SK-N-SH treated with all-trans-retinoic acid at 6 μM for 48 hours (cell line): ENCODE results near the gene GHRL.

ENCODE experiments used
- ATAC-seq: fragments of 200-7000 bp; cut with Tn5 transposase; 3 replicates; pipeline ENCODE4 v1.9.1; 2020; ENCODE audit warnings: mild to moderate bottlenecking, moderate library complexity
- ARNTL ChIP-seq: fragments of 450-650 bp; formaldehyde crosslinking; IDR thresholded peaks from 2 replicates; pipeline ENCODE4 v1.5.0; 2020; ENCODE audit warnings: low read depth, mild to moderate bottlenecking, moderate library complexity, borderline replicate concordance
- BACH2 ChIP-seq: fragments of 250-450 bp; sonication (Bioruptor Pico); IDR thresholded peaks from 2 replicates; pipeline ENCODE4 v1.9.0; 2021; ENCODE audit warnings: mild to moderate bottlenecking, borderline replicate concordance
- CSDC2 ChIP-seq: fragments of 250-450 bp; sonication (Bioruptor Pico); IDR thresholded peaks from 2 replicates; pipeline ENCODE4 v1.5.0; 2020; ENCODE audit warnings: mild to moderate bottlenecking, moderate library complexity
- GLIS3 ChIP-seq: fragments of 250-450 bp; sonication (Bioruptor Pico); IDR thresholded peaks from 2 replicates; pipeline ENCODE4 v1.5.0; 2020; ENCODE audit warnings: mild to moderate bottlenecking, moderate library complexity
- ISL1 ChIP-seq: fragments of 250-450 bp; sonication (Bioruptor Pico); IDR thresholded peaks from 2 replicates; pipeline ENCODE4 v2.1.2; 2022; ENCODE audit warnings: mild to moderate bottlenecking, moderate library complexity
- OSR1 ChIP-seq: fragments of 250-450 bp; sonication (Bioruptor Pico); IDR thresholded peaks from 2 replicates; pipeline ENCODE4 v1.8.0; 2022; ENCODE audit warnings: moderate library complexity, mild to moderate bottlenecking, inconsistent platforms
- PPARA ChIP-seq: fragments of 250-450 bp; sonication (Bioruptor Pico); IDR thresholded peaks from 2 replicates; pipeline ENCODE4 v1.5.0; 2020; ENCODE audit warnings: mild to moderate bottlenecking, borderline replicate concordance
- TCF4 ChIP-seq: fragments of 250-450 bp; sonication (Bioruptor Pico); IDR thresholded peaks from 2 replicates; pipeline ENCODE4 v1.8.0; 2021; ENCODE audit warnings: mild to moderate bottlenecking, moderate library complexity, borderline replicate concordance
- TOX ChIP-seq: fragments of 250-450 bp; sonication (Bioruptor Pico); IDR thresholded peaks from 2 replicates; pipeline ENCODE4 v1.8.0; 2021; ENCODE audit warnings: mild to moderate bottlenecking, moderate library complexity, borderline replicate concordance
- ZFP3 ChIP-seq: fragments of 250-450 bp; sonication (Bioruptor Pico); IDR thresholded peaks from 2 replicates; pipeline ENCODE4 v1.5.0; 2020; ENCODE audit warnings: mild to moderate bottlenecking, moderate library complexity
- ZFP30 ChIP-seq: fragments of 450-650 bp; formaldehyde crosslinking; IDR thresholded peaks from 2 replicates; pipeline ENCODE4 v1.5.0; 2022; ENCODE audit warnings: mild to moderate bottlenecking, moderate library complexity
- ZNF70 ChIP-seq: fragments of 450-650 bp; formaldehyde crosslinking; IDR thresholded peaks from 2 replicates; pipeline ENCODE4 v1.5.0; 2020; ENCODE audit warnings: mild to moderate bottlenecking, moderate library complexity
- ZNF8 ChIP-seq: fragments of 450-650 bp; formaldehyde crosslinking; IDR thresholded peaks from 2 replicates; pipeline ENCODE4 v1.5.0; 2020; ENCODE audit warnings: mild to moderate bottlenecking, moderate library complexity
- TF ChIP-seq, protein P1 (sequence below): fragments of 250-450 bp; sonication (Bioruptor Pico); IDR thresholded peaks from 2 replicates; pipeline ENCODE4 v1.8.0; 2021; ENCODE audit warnings: low read depth, mild to moderate bottlenecking, moderate library complexity, borderline replicate concordance
- TF ChIP-seq, protein P2 (sequence below): fragments of 250-450 bp; sonication (Bioruptor Pico); IDR thresholded peaks from 2 replicates; pipeline ENCODE4 v1.5.0; 2020; ENCODE audit warnings: mild to moderate bottlenecking, moderate library complexity
- TF ChIP-seq, protein P3 (sequence below): fragments of 250-450 bp; sonication (Bioruptor Pico); IDR thresholded peaks from 2 replicates; pipeline ENCODE4 v1.5.1; 2021; ENCODE audit warnings: mild to moderate bottlenecking, moderate library complexity
- TF ChIP-seq, protein P4 (sequence below): fragments of 250-450 bp; sonication (Bioruptor Pico); IDR thresholded peaks from 2 replicates; pipeline ENCODE4 v1.8.0; 2020; ENCODE audit warnings: mild to moderate bottlenecking, moderate library complexity, borderline replicate concordance
- TF ChIP-seq, protein P5 (sequence below): fragments of 250-450 bp; sonication (Bioruptor Pico); IDR thresholded peaks from 2 replicates; pipeline ENCODE4 v1.5.1; 2020; ENCODE audit warnings: low read depth, mild to moderate bottlenecking, moderate library complexity

GHRL gene

DNA sequence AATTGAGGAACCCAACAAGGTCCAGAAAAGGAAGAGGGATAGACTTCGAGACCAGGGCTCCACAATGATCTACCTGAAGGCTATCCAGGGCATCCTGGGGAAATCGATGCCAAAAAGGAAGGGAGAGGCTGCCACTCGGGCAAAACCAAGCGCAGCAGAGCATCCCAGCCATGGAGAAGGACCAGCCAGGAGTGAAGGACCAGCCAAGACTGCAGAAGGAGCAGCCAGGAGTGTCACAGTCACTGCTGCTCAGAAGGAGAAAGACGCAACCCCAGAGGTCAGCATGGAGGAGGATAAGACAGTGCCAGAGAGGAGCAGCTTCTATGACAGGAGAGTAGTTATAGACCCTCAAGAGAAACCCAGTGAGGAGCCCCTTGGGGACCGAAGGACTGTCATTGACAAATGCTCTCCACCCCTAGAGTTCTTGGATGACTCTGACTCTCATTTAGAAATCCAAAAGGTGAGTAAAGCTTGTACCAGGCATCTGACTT is 32.5 kb downstream of the GHRL start:
- no peak for TF ChIP-seq PPARA (CRISPR knock-in tag)
- no peak for TF ChIP-seq ARNTL (CRISPR knock-in tag)
- no peak for TF ChIP-seq ZNF70 (CRISPR knock-in tag)
- no peak for TF ChIP-seq BACH2 (CRISPR knock-in tag)
- no peak for TF ChIP-seq ZNF8 (CRISPR knock-in tag)
- TF ChIP-seq, protein P1, sequence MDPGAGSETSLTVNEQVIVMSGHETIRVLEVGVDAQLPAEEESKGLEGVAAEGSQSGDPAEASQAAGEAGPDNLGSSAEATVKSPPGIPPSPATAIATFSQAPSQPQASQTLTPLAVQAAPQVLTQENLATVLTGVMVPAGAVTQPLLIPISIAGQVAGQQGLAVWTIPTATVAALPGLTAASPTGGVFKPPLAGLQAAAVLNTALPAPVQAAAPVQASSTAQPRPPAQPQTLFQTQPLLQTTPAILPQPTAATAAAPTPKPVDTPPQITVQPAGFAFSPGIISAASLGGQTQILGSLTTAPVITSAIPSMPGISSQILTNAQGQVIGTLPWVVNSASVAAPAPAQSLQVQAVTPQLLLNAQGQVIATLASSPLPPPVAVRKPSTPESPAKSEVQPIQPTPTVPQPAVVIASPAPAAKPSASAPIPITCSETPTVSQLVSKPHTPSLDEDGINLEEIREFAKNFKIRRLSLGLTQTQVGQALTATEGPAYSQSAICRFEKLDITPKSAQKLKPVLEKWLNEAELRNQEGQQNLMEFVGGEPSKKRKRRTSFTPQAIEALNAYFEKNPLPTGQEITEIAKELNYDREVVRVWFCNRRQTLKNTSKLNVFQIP (CRISPR knock-in tag): no peak
- TF ChIP-seq, protein P2, sequence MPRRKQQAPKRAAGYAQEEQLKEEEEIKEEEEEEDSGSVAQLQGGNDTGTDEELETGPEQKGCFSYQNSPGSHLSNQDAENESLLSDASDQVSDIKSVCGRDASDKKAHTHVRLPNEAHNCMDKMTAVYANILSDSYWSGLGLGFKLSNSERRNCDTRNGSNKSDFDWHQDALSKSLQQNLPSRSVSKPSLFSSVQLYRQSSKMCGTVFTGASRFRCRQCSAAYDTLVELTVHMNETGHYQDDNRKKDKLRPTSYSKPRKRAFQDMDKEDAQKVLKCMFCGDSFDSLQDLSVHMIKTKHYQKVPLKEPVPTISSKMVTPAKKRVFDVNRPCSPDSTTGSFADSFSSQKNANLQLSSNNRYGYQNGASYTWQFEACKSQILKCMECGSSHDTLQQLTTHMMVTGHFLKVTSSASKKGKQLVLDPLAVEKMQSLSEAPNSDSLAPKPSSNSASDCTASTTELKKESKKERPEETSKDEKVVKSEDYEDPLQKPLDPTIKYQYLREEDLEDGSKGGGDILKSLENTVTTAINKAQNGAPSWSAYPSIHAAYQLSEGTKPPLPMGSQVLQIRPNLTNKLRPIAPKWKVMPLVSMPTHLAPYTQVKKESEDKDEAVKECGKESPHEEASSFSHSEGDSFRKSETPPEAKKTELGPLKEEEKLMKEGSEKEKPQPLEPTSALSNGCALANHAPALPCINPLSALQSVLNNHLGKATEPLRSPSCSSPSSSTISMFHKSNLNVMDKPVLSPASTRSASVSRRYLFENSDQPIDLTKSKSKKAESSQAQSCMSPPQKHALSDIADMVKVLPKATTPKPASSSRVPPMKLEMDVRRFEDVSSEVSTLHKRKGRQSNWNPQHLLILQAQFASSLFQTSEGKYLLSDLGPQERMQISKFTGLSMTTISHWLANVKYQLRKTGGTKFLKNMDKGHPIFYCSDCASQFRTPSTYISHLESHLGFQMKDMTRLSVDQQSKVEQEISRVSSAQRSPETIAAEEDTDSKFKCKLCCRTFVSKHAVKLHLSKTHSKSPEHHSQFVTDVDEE (CRISPR knock-in tag): no peak
- no peak for TF ChIP-seq CSDC2 (CRISPR knock-in tag)
- no peak for TF ChIP-seq ISL1
- TF ChIP-seq, protein P3, sequence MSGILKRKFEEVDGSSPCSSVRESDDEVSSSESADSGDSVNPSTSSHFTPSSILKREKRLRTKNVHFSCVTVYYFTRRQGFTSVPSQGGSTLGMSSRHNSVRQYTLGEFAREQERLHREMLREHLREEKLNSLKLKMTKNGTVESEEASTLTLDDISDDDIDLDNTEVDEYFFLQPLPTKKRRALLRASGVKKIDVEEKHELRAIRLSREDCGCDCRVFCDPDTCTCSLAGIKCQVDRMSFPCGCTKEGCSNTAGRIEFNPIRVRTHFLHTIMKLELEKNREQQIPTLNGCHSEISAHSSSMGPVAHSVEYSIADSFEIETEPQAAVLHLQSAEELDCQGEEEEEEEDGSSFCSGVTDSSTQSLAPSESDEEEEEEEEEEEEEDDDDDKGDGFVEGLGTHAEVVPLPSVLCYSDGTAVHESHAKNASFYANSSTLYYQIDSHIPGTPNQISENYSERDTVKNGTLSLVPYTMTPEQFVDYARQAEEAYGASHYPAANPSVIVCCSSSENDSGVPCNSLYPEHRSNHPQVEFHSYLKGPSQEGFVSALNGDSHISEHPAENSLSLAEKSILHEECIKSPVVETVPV (CRISPR knock-in tag): no peak
- no peak for TF ChIP-seq ZFP30 (CRISPR knock-in tag)
- ATAC-seq: no peak

DNA sequence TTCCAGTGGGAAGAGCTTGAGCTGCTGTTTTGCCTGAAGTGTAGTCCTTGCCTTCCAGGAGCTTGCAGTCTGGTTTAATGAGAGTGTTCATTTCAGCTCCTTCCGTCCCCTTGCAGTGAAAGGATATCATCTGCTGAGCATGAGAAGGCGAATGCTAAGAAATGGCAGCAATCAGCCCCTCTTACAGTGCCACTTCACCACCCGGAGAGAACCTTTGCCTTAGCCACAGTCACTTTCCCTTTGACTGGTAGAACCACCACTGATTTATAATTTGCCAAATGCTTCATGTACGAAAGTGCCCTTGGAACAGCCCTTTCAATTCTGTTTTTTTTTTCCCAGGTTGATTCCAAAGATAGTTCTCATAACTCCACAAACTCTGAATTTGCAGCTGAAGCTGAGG is 32.9 kb downstream of the GHRL start:
- no peak for ATAC-seq

DNA sequence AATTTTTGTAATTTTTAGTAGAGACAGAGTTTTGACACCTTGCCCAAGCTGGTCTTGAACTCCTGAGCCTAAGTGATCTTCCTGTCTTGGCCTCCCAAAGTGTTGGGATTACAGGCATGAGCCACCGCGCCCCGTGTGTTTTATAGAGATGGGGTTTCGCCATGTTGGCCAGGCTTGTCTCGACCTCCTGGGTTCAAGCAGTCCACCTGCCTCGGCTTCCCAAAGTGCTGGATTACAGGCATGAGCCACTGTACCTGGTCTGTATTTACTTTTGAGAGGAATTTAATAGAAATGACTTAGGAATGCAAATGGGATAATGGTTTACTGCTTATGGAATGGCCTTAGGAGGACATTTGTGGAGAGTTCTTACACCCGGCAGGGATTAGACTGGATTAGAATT is 33.7 kb downstream of the GHRL start:
- no peak for ATAC-seq
- TF ChIP-seq GLIS3 (CRISPR knock-in tag) (no peak), TCF4 (CRISPR knock-in tag) (no peak), OSR1 (CRISPR knock-in tag) (no peak), BACH2 (CRISPR knock-in tag) (no peak), PPARA (CRISPR knock-in tag) (no peak), ARNTL (CRISPR knock-in tag) (no peak), ZNF70 (CRISPR knock-in tag) (no peak), ZFP3 (no peak), ZNF8 (CRISPR knock-in tag) (no peak), TOX (CRISPR knock-in tag) (no peak)
- TF ChIP-seq, protein P4, sequence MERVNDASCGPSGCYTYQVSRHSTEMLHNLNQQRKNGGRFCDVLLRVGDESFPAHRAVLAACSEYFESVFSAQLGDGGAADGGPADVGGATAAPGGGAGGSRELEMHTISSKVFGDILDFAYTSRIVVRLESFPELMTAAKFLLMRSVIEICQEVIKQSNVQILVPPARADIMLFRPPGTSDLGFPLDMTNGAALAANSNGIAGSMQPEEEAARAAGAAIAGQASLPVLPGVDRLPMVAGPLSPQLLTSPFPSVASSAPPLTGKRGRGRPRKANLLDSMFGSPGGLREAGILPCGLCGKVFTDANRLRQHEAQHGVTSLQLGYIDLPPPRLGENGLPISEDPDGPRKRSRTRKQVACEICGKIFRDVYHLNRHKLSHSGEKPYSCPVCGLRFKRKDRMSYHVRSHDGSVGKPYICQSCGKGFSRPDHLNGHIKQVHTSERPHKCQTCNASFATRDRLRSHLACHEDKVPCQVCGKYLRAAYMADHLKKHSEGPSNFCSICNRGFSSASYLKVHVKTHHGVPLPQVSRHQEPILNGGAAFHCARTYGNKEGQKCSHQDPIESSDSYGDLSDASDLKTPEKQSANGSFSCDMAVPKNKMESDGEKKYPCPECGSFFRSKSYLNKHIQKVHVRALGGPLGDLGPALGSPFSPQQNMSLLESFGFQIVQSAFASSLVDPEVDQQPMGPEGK (CRISPR knock-in tag): no peak
- TF ChIP-seq, protein P2 (CRISPR knock-in tag): no peak
- TF ChIP-seq, protein P1 (CRISPR knock-in tag): no peak
- TF ChIP-seq, protein P3 (CRISPR knock-in tag): no peak
- TF ChIP-seq, protein P5, sequence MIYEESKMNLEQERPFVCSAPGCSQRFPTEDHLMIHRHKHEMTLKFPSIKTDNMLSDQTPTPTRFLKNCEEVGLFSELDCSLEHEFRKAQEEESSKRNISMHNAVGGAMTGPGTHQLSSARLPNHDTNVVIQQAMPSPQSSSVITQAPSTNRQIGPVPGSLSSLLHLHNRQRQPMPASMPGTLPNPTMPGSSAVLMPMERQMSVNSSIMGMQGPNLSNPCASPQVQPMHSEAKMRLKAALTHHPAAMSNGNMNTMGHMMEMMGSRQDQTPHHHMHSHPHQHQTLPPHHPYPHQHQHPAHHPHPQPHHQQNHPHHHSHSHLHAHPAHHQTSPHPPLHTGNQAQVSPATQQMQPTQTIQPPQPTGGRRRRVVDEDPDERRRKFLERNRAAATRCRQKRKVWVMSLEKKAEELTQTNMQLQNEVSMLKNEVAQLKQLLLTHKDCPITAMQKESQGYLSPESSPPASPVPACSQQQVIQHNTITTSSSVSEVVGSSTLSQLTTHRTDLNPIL (CRISPR knock-in tag): no peak

More for the DNA sequence above, 32.9 kb downstream of the GHRL start:
- TF ChIP-seq ISL1 (no peak), OSR1 (CRISPR knock-in tag) (no peak)
